IPS DF 4.7 (cell line): ENCODE data around the gene HES5.
"Not testable (repeated sequence)": the region's sequence is repeated elsewhere in the genome, so short reads cannot be mapped to it uniquely, and the experiment has no call there.

Experiments
- DNase-seq: peaks from one replicate; pipeline ENCODE4 v3.0.0-alpha.2; 2013; ENCODE audit warnings: low spot score; ENCODE audit errors: extremely low read depth

HES5 gene

GRCh38 chr1:2529784-2530512 is at the start of gene HES5:
Gene HES5 (minus strand): TSS chr1:2530263. CDS start chr1:2530164, 99 bp downstream.
- no peak for DNase-seq

DNA sequence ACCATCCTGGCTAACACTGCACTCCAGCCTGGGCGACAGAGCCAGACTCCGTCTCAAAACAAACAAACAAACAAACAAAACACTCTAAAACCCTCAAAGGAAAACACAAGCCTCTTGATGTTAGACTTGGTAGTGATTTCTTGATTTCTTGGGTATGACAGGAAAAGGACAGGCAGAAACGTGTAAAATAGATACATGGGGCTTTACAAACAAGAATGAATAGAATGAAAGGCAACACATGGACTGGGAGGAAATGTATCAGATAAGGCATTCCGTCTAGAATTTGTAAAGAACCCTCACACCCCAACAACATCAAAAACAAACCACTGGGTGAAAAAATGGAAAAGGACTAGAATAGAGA is 48.7 kb upstream of the HES5 start:
- DNase-seq: no peak

- not testable (repeated sequence) for DNase-seq
Measured at GRCh38 chr1:2577565-2578075, 47.6 kb upstream of the HES5 start.

DNA sequence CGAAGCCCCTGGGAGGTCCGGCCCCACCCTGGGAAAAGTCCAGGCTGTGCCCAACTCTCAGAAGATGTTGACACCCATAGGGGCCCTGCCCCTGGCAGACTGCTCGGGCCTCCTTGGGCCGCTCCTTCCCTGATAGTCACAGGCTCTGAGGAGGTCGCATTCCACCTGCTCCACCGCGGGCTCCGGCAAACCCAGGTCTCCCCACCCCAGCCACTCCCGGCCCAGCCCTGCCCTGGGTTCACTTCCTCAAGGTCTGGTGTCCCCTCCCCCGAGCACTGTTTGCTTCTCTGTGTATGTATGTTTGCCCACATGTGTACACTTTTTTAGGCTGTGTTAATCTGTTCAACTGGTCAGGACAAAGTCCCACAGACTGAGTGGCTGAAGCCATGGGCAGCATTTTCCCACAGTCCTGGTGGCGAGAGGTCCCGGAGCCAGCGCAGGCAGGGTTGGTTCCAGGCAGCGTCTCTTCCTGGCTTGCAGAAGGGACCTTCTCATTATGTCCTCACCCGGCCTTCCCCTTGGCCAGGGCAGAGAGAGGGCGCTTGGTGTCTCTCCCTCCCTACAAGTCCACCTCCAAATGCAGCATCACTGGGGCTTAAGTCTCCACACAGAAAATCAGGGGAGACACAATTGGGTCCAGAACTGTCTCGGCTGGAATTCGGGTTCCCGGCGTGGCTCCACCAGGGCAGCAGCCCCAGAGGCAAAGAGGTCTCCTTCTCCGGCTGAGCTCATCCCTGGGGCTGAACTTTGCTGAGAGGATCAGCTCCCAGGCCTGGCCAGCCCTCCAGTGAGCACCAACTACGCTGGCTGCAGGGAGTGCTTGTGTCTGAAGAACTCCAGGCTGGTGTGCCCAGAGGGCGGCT is 46.0 kb upstream of the HES5 start:
- DNase-seq: no peak

- no peak for DNase-seq
Measured at GRCh38 chr1:2574350-2574749, 44.3 kb upstream of the HES5 start.

DNA sequence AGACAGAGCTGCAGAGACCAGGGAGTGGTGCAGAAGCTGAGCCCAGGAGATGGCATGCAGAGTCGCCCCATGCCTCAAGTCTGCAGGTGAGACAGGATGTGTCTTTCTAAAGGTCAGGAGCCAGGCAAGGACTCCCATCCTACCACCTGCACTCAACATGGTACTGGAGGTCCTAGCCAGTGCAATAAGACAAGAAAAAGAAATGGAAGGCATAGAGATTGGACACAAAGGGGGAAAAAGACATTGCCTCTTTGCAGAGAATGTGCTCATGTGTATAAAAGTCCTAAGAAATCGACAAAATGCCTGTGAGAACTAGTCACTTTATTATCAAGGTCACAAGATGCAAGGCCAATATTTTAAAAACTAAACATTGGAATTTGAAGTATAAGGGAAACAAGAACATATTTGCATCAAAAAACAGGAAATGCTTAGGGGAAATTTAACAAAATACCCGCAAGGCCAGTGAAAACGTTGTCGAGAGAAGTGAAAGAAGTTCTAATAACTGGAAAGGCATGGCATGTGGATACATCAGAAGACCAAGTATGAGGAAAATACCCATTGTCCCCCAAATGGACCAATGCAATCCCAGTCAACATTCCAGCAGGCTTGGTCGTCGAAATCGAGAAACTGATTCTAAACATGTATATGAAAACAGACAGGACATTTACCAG is 43.3 kb upstream of the HES5 start:
- DNase-seq: no peak

- DNase-seq: no peak
Measured at GRCh38 chr1:2571348-2571747, 41.3 kb upstream of the HES5 start.

GRCh38 chr1:2570332-2570731 is 40.3 kb upstream of the HES5 start:
- DNase-seq: no peak

DNA sequence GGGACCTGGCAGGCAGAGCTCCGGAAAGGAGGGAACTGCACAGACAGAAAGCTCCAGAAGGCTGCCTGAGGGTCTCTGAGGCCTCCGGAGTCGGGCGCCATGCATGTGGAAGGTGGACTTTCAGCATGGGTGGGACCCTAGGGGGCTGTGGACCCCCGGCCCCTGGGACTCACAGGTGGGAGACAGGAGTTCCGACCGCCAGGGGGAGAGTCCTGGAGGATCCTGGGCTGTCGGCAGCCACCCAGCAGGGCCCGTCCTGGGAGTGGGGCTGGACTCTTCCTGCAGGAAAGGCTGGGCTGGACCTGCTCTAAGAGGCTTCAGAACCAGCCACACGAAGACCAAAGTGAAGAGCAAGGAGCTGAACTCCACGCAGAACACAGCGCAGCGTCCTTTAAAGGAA is 39.6 kb upstream of the HES5 start:
- DNase-seq: not testable (repeated sequence)

DNA sequence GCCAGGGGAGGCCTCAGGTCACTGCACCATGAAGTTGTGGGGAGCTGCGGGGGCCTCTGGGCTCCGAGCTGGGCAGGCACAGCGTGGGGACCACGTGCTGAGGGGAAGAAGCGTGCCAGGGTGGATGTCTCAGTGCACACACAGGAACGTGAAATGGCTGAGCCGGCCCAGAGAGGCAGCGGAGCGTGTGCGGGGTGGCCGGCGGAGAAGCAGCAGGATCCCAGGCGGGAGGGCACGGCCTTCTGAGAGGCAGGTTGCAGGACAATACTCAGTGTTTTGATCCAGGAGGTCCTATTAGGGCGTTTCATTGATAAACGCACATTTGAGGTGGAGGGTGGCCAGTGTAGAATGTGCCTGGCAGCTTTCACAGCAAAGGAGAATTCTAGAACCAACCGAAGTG is 39.0 kb upstream of the HES5 start:
- DNase-seq: no peak

- not testable (repeated sequence) for DNase-seq
Measured at GRCh38 chr1:2568187-2568816, 38.2 kb upstream of the HES5 start.

- no peak for DNase-seq
Measured at GRCh38 chr1:2567083-2567679, 37.1 kb upstream of the HES5 start.

DNA sequence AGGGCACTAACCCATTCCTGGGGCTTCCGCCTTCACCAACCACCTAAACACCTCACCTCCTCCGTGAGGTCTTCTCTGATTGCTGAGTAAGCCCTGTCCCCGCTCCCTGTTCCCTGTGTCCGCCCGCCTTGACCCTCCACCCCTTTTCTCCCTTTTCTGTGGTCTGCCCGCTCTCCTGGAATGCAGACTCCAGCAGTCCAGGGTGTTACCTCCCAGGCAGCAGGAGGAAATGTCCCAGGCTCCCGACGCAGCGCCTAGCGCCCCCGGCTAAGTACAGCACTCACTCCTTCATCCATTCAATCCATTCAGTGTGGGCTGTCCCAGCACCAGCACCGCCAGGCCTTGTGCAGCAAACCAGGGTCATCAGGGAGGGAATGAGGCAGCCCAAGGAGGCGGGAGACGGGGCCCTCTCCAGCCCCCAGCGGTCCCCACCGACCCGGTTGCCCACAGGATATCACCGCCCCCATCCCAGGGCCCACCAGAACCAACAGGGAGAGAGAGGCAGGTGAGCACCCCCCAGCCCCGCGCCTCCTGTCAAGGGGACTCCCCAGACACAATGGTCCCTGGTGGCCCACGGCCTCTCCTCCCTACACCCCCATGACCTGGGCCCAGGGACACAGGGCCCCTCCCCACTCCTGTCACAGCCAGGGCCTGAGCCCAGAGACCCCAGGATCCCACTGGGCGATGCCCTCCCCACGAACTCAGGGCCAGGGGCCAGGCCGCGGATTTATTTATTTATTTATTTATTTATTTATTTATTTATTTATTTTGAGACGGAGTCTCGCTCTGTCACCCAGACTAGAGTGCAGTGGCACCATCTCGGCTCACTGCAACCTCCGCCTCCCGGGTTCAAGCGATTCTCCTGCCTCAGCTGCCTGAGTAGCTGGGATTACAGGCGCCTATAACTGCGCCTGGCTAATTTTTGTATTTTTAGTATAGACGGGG is 36.3 kb upstream of the HES5 start:
- DNase-seq: no peak

DNA sequence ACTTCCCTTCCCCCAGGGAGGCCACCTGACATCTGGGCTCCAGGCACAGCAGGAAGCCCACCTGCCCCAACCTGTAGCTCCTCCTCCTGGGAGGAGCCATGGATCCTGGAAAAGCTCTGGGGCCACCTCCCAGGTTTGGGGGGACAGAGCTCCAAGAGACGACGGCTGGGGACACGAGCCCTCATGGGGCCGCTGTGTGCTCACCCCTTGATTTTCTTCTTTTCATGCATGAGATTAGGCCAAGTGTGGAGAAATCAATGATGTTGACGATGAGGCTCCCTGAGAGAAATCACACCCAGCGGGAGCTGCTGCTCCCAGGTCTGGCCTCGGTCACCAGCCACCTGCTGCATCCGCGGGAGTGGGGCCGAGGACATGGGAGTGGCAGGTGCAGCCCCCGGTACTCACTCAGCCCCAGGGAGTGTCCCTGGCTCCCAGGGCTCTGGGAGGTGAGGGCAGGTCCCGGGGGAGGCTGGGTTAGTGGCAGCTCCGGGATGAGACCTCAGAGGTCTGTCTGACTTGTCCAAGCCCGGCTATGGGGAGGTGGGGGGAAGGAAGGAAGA is 34.8 kb upstream of the HES5 start:
- DNase-seq: no peak

DNA sequence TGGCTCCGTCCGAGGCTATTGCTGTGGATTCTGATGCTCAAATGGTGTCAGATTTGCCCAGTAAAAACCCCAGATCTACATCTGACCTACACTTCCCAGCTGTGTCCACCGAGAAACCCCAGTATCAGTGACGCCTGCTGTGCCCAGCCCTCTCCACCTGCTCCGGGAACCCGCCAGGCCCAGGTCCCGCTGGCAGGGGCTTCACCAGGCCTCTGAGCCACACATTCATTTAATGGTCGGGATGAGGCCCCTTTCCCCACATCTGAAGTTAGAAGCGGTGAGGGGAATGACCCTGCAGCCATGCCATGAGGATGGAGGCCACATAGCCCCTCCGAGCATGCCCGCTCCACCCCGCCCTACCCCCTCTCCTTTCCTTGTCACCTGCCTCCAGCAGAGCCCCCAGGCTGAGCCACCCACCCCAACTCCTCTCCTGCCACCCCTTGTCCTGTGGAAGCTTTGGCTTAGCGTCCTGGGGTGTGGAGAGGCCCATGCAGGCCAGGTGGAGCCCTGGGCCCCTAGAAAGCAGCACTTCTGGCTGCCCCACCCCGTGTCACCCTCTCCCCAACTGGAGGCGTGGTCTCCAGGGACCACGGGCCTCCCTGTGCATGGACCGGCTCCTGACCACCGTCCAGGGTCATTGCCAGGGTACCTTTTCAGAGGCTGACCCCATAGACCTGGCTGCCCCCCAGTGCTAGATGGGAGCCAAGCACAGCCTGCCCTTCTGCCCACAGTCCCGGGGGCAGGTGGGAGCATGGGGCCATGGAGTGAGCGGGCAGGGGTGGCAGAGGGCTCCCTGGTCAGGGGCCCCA is 34.1 kb upstream of the HES5 start:
- DNase-seq: no peak

- no peak for DNase-seq
Measured at GRCh38 chr1:2563205-2563604, 33.1 kb upstream of the HES5 start.

DNA sequence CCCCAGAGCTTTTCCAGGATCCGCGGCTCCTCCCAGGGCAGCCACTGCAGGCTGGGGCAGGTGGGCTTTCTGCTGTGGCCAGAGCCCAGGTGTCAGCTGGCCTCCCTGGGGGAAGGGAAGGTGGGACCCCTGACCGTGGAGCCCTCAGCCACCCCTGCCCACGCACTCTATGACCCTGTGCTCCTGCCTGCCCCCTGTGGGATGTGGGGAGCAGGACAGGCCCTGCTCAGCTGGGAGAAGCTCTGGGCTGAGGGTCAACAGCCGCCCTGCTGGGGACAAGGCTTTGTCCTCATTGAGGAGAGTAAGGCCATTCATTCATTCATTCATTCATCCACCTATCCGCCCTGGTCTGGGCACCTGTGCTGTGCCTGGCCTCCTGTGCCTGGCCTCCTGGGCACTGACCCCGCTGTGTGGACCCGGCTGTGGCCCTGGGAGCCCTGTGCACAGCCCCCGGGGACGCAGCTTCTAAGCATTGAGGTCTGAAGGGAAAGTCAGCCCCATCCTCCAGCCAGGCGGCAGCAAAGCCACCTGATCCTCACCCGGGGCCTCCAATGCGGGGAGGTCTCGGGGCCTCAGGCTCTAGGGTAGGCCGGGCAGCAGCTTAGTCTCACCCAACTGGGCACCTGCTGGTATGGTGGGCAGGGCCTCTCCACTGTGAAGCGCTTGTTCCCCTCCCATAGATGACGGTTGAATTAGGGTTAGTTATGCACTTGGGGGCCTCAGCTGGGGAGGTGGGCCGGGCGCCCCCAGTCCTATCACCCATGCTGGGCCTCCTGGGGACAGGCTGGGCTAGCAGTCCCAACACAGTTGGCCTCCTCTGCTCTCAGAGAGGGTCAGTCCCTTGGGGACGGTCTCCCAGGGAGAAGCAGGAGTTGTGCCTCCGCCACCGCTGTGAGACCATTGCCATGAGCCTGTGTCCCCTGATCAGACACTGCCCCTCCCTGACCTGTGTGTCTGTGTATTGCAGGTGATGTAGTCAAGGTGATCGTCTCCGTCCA is 32.1 kb upstream of the HES5 start:
- DNase-seq: no peak

GRCh38 chr1:2561446-2561845 is 31.4 kb upstream of the HES5 start:
- DNase-seq: no peak
